H1 (cell line): ENCODE measurements around the gene RNF144A. TPM values are rescaled to one million over a fixed set of nuclear protein-coding genes. Genes with fewer than 3 reads are reported as not detected.

Experiments
- CTCF ChIA-PET: fragments of 300-600 bp; sonication (Branson Sonifier 250); formaldehyde crosslinking; loops from one replicate; lab custom pipeline; 2021; ENCODE audit not compliant: partially characterized antibody; lab: Charles Lee
- POLR2A ChIA-PET: fragments of 300-600 bp; sonication (Branson Sonifier 250); formaldehyde crosslinking; loops from one replicate; lab custom pipeline; 2021; ENCODE audit warnings: inconsistent platforms; ENCODE audit not compliant: partially characterized antibody; lab: Charles Lee
- DNase-seq, 2 experiments: peaks; one replicate each; pipeline versions ENCODE4 v3.0.0 to v3.0.0-alpha.2; 2010 to 2022; ENCODE audit warnings: low spot score in 2 of 2, low read depth in 1 of 2, mixed read lengths in 1 of 2
- FAIRE-seq: peaks from 2 replicates; lab custom pipeline; 2011; peaks lifted over from hg19 to GRCh38; lab: Jason Lieb, UNC
- H2AFZ ChIP-seq: 2 replicates; pipeline ENCODE4 v1.8.1; 2012; ENCODE audit warnings: low read length, inconsistent platforms
- H2AK5ac ChIP-seq: 2 replicates; pipeline ENCODE4 v1.6.1; 2013; ENCODE audit warnings: low read depth, low read length
- H2BK120ac ChIP-seq: replicated peaks from 2 replicates; pipeline ENCODE3; 2013; ENCODE audit warnings: low read depth, low read length, inconsistent platforms
- H2BK12ac ChIP-seq: 2 replicates; pipeline ENCODE4 v1.6.1; 2013; ENCODE audit warnings: low read depth, low read length
- H2BK15ac ChIP-seq: 2 replicates; pipeline ENCODE4 v1.6.1; 2013; ENCODE audit warnings: low read length
- H2BK20ac ChIP-seq: 2 replicates; pipeline ENCODE4 v1.6.1; 2013; ENCODE audit warnings: low read length
- H2BK5ac ChIP-seq: 2 replicates; pipeline ENCODE4 v1.6.1; 2013; ENCODE audit warnings: low read depth, low read length
- H3K14ac ChIP-seq: 2 replicates; pipeline ENCODE4 v1.6.1; 2013; ENCODE audit warnings: inconsistent platforms; ENCODE audit not compliant: insufficient read length
- H3K18ac ChIP-seq: 2 replicates; pipeline ENCODE4 v1.6.1; 2013; ENCODE audit warnings: low read length; ENCODE audit errors: extremely low read depth
- H3K23ac ChIP-seq: 2 replicates; pipeline ENCODE4 v1.6.1; 2013; ENCODE audit warnings: inconsistent platforms; ENCODE audit not compliant: insufficient read length
- H3K23me2 ChIP-seq: 2 replicates; pipeline ENCODE4 v1.6.1; 2013; ENCODE audit warnings: low read depth, low read length
- H3K27ac ChIP-seq: 2 replicates; pipeline ENCODE4 v1.6.1; 2011; ENCODE audit warnings: low read depth, low read length, inconsistent platforms
- H3K27me3 ChIP-seq, 4 experiments: replicated peaks in 1 of 4; 1 replicate in 1 of 4; 2 replicates in 3 of 4; pipeline versions ENCODE4 v1.6.1 to v1.8.1; 2011 to 2013; ENCODE audit warnings: low read length in 3 of 4, mild to moderate bottlenecking in 3 of 4, inconsistent platforms in 2 of 4, mixed read lengths in 2 of 4, moderate library complexity in 1 of 4; ENCODE audit not compliant: control insufficient read depth in 3 of 4, insufficient read depth in 3 of 4; ENCODE audit errors: extremely low read depth in 1 of 4
- H3K36me3 ChIP-seq, 4 experiments: 2 replicates each; pipeline versions ENCODE4 v1.6.1 to v1.8.1; 2011 to 2013; ENCODE audit warnings: mild to moderate bottlenecking in 4 of 4, low read length in 3 of 4, moderate library complexity in 2 of 4, control low read depth in 1 of 4, inconsistent platforms in 1 of 4; ENCODE audit not compliant: insufficient read depth in 4 of 4, control insufficient read depth in 2 of 4
- H3K4ac ChIP-seq: replicated peaks from 2 replicates; pipeline ENCODE3; 2013; ENCODE audit warnings: low read length, low read depth, mixed read lengths, inconsistent platforms; ENCODE audit not compliant: insufficient read length
- H3K4me1 ChIP-seq, 4 experiments: replicated peaks in 1 of 4; 1 replicate in 1 of 4; 2 replicates in 3 of 4; pipeline versions ENCODE4 v1.6.1 to v1.8.1; 2011 to 2013; ENCODE audit warnings: low read length in 3 of 4, inconsistent platforms in 2 of 4, mixed read lengths in 1 of 4; ENCODE audit not compliant: insufficient read depth in 4 of 4, control insufficient read depth in 3 of 4
- H3K4me2 ChIP-seq, 2 experiments: 2 replicates each; pipeline versions ENCODE4 v1.6.1 to v1.8.1; 2011 to 2013; ENCODE audit warnings: low read depth in 2 of 2, low read length in 2 of 2, control low read depth in 1 of 2, inconsistent platforms in 1 of 2, mild to moderate bottlenecking in 1 of 2; ENCODE audit not compliant: insufficient read depth in 1 of 2
- H3K4me3 ChIP-seq, 4 experiments: fragments of 200-600, 300-600 bp in 1 of 4; sonication (generic), shearing (Covaris generic), sonication (Bioruptor Twin) in 1 of 4; 2 replicates each; pipeline versions ENCODE4 v1.5.1 to v1.8.1; 2011 to 2016; ENCODE audit warnings: low read length in 4 of 4, low read depth in 3 of 4, control low read depth in 2 of 4, inconsistent platforms in 2 of 4, mild to moderate bottlenecking in 2 of 4, mixed read lengths in 1 of 4, moderate library complexity in 1 of 4; ENCODE audit not compliant: insufficient read depth in 2 of 4; ENCODE audit errors: extremely low read depth in 1 of 4
- H3K56ac ChIP-seq: replicated peaks from 2 replicates; pipeline ENCODE3; 2013; ENCODE audit warnings: low read depth, mild to moderate bottlenecking, mixed read lengths, low read length, inconsistent platforms; ENCODE audit not compliant: insufficient read length
- H3K79me1 ChIP-seq: 2 replicates; pipeline ENCODE4 v1.6.1; 2013; ENCODE audit warnings: low read depth, low read length, control low read depth
- H3K79me2 ChIP-seq, 2 experiments: 2 replicates each; pipeline versions ENCODE4 v1.6.1 to v1.8.1; 2012 to 2013; ENCODE audit warnings: low read length in 2 of 2, mild to moderate bottlenecking in 2 of 2, inconsistent platforms in 1 of 2; ENCODE audit not compliant: insufficient read depth in 2 of 2, control insufficient read depth in 1 of 2
- H3K9ac ChIP-seq, 4 experiments: replicated peaks in 1 of 4; 1 replicate in 1 of 4; 2 replicates in 3 of 4; pipeline versions ENCODE4 v1.6.1 to v1.8.1; 2011 to 2013; ENCODE audit warnings: low read depth in 3 of 4, low read length in 3 of 4, control low read depth in 2 of 4, mild to moderate bottlenecking in 2 of 4, moderate library complexity in 2 of 4, inconsistent platforms in 1 of 4; ENCODE audit errors: extremely low read depth in 1 of 4
- H3K9me3 ChIP-seq, 2 experiments: 2 replicates each; pipeline versions ENCODE4 v1.6.1 to v1.8.1; 2012 to 2013; ENCODE audit warnings: mild to moderate bottlenecking in 2 of 2, moderate library complexity in 2 of 2, control low read depth in 1 of 2, inconsistent platforms in 1 of 2, low read depth in 1 of 2, low read length in 1 of 2, mixed read lengths in 1 of 2; ENCODE audit not compliant: insufficient read depth in 2 of 2
- H4K20me1 ChIP-seq, 2 experiments: replicated peaks in 1 of 2; 2 replicates each; pipeline versions ENCODE3 to v1.8.1; 2011 to 2013; ENCODE audit warnings: inconsistent platforms in 2 of 2, low read length in 2 of 2, mild to moderate bottlenecking in 1 of 2; ENCODE audit not compliant: insufficient read depth in 2 of 2, control insufficient read depth in 1 of 2
- H4K5ac ChIP-seq: 2 replicates; pipeline ENCODE4 v1.6.1; 2013; ENCODE audit warnings: low read length, low read depth, mixed read lengths, inconsistent platforms; ENCODE audit not compliant: insufficient read length
- H4K8ac ChIP-seq: 2 replicates; pipeline ENCODE4 v1.8.0; 2013; ENCODE audit warnings: mild to moderate bottlenecking, moderate library complexity, low read length, inconsistent platforms; ENCODE audit not compliant: insufficient read depth; ENCODE audit errors: extremely low read depth
- H4K91ac ChIP-seq: replicated peaks from 2 replicates; pipeline ENCODE3; 2013; ENCODE audit warnings: low read length, mixed read lengths, inconsistent platforms; ENCODE audit not compliant: insufficient read length
- BACH1 ChIP-seq: IDR thresholded peaks from 2 replicates; pipeline ENCODE4 v1.6.1; 2012; ENCODE audit warnings: low read length, improper control_type of control experiment
- SUZ12 ChIP-seq: fragments of 200-600 bp; sonication (generic); IDR thresholded peaks from 2 replicates; pipeline ENCODE4 v1.6.1; 2012; ENCODE audit warnings: mild to moderate bottlenecking, inconsistent platforms, low read length, moderate library complexity, mixed read lengths
- WGBS, 2 experiments: shearing (Covaris generic) in 1 of 2; methylation state at CpG; one replicate each; pipeline versions ENCODE4 v1.1.6 to v1.1.7; 2013 to 2015; ENCODE audit warnings: low lambda C conversion rate in 2 of 2, mixed read lengths in 2 of 2, inconsistent platforms in 1 of 2, low coverage in 1 of 2, missing lambda C conversion rate in 1 of 2; ENCODE audit not compliant: insufficient replicate concordance in 2 of 2, insufficient coverage in 1 of 2, insufficient read length in 1 of 2; ENCODE audit errors: extremely low coverage in 1 of 2, missing lambda C conversion rate in 1 of 2; 5-methylcytosine and 5-hydroxymethylcytosine counted together
- polyA plus RNA-seq, 7 experiments: library from polyadenylated mRNA; depleted of rRNA in 3 of 7; stranded (reverse) in 5 of 7; unstranded in 2 of 7; fragments of >200 nt in 5 of 7; fragments of 200-250 nt in 2 of 7; gene quantifications; 1 replicate in 5 of 7; 2 replicates in 1 of 7; 4 replicates in 1 of 7; pipeline versions ENCODE4 v1.2.1 to v1.2.3, GENCODE V29; 2011 to 2013; ENCODE audit warnings: missing spikeins in 2 of 7, mixed read lengths in 2 of 7
- total RNA-seq: library from RNA; stranded (reverse); fragmentation: NEBNext Ultra II Directional; extraction: Animal tissue kit (Norgen Biotek cat#: 25700); gene quantifications from 2 replicates; pipeline ENCODE4 v1.2.1, GENCODE V29; 2021

RNF144A gene
- total and polyA plus RNA-seq, 2 of the 8 experiments (the other 6 are each of a cell fraction or from before 2014, with no cell fraction given) = 14.0 to 15.0 TPM

DNA sequence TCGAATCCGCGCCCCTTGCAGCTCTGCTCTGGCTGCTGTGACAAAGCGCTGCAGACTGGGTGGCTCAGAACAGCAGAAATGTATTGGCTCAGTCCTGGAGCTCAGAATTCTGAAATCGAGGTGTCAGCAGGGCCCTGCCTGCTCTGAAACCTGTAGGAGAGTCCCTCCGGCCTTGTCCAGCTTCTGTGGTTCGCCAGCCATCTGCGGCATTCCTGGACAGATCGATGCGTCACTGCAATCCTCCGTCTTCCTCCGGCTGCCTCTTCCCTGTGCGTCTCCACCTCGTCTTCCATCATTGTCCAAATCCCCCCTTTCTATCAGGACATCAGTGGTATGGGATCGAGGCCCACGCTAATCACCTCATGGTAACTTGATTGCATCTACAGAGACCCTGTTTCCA is 115.2 kb downstream of the RNF144A start:
- Histone ChIP-seq H3K18ac (no peak overlapping the region), H3K56ac (no peak overlapping the region), H3K4ac (no peak overlapping the region), H2AK5ac (no peak overlapping the region), H3K14ac (no peak overlapping the region), H3K9ac (no peak overlapping the region), H2BK15ac (no peak overlapping the region), H3K23ac (no peak overlapping the region), H2BK12ac (no peak overlapping the region), H3K79me1 (no peaks in the 10 kb centered on the region), H3K4me3 (no peak overlapping the region), H3K23me2 (no peaks in the 10 kb centered on the region), H3K27ac (no peak overlapping the region), H4K8ac (no peak overlapping the region), H4K5ac (no peak overlapping the region), H3K27me3 (no peaks in the 10 kb centered on the region), H3K4me1 (no peaks in the 10 kb centered on the region; a peak in 1 of 7 replicates), H3K9me3 (no peaks in the 10 kb centered on the region), H2BK20ac (no peak overlapping the region), H3K36me3 (peaks cover 0 to 3% (median 1%) of the 10 kb centered on the region in 4 experiments; a peak in 3 of 8 replicates), H3K4me2 (no peak overlapping the region), H2BK5ac (no peak overlapping the region), H4K91ac (no peak overlapping the region), H4K20me1 (peaks cover 0 to 2% of the 10 kb centered on the region in 2 experiments), H3K79me2 (no peaks in the 10 kb centered on the region), H2BK120ac (no peak overlapping the region), H2AFZ (no peak overlapping the region)
- no peak for FAIRE-seq
- CTCF ChIA-PET = interaction anchor here (0.7 to 10.4 kb wide), 7 partner anchors 10 to 127 kb away, joined by 3 to 115 read pairs (median 8); no protein-coding TSS in a partner anchor
- no peak for DNase-seq
- POLR2A ChIA-PET = no interaction called here
- WGBS, 2 experiments = 95% methylated on average over 16 of the region's 16 CpGs; no CpG with 5 or more reads in 1 of the 2 experiments
- TF ChIP-seq SUZ12 (no peak), BACH1 (no peak)
- TF ChIP-seq, all 59 proteins: peak for 0
